Measurements from ENCODE around the gene TSPAN14. TPM values are rescaled to one million over a fixed set of nuclear protein-coding genes. Genes with fewer than 3 reads are reported as not detected.

TSPAN14 gene
- total and polyA plus RNA-seq, 2 of the 13 experiments (the other 11 are each of a cell fraction or from before 2014, with no cell fraction given) = 24.1 to 80.6 TPM

- TF ChIP-seq MXD4 (CRISPR knock-in tag; IDR thresholded peaks at IDR 0.05) = no peak
- no peak for TF ChIP-seq ZFYVE20 (CRISPR knock-in tag; IDR thresholded peaks at IDR 0.05; ENCODE audit: borderline replicate concordance, low read depth)
- TF ChIP-seq ZNF484 (CRISPR knock-in tag; IDR thresholded peaks at IDR 0.05; ENCODE audit: borderline replicate concordance, low read depth) = no peak
- no peak for TF ChIP-seq FLYWCH1 (CRISPR knock-in tag; IDR thresholded peaks at IDR 0.05)
- TF ChIP-seq ZBTB46 (CRISPR knock-in tag; IDR thresholded peaks at IDR 0.05; ENCODE audit: borderline replicate concordance) = no peak
- no peak for TF ChIP-seq PHB2 (IDR thresholded peaks at IDR 0.05; ENCODE audit: partially characterized antibody)
- TF ChIP-seq DBP (CRISPR knock-in tag; IDR thresholded peaks at IDR 0.05; ENCODE audit: not compliant biosample characterization) = no peak
- no peak for TF ChIP-seq BORCS8-MEF2B (CRISPR knock-in tag; IDR thresholded peaks at IDR 0.05)
- TF ChIP-seq ZNF607 (CRISPR knock-in tag; IDR thresholded peaks at IDR 0.05; ENCODE audit: borderline replicate concordance) = no peak
- no peak for TF ChIP-seq PRDM15 (CRISPR knock-in tag; IDR thresholded peaks at IDR 0.05)
- TF ChIP-seq TP53 (CRISPR knock-in tag; conservative IDR thresholded peaks at IDR 0.05) = no peak
- TF ChIP-seq ZNF253 (CRISPR knock-in tag; IDR thresholded peaks at IDR 0.05; ENCODE audit: borderline replicate concordance) = no peak
- peak; percentile 20; the same call in 1 of the 2 replicates for TF ChIP-seq SIN3A (IDR thresholded peaks at IDR 0.05; ENCODE audit: borderline replicate concordance, low read depth, low read length)
- TF ChIP-seq SOX6 (IDR thresholded peaks at IDR 0.05) = no peak
- TF ChIP-seq SOX6 (CRISPR knock-in tag; IDR thresholded peaks at IDR 0.05) = no peak
- peak; percentile 37; the same call in 1 of the 2 replicates for TF ChIP-seq GMEB1 (CRISPR knock-in tag; IDR thresholded peaks at IDR 0.05; ENCODE audit: borderline replicate concordance)
- TF ChIP-seq PREB (CRISPR knock-in tag; IDR thresholded peaks at IDR 0.05) = no peak
- no peak; the same call in 1 of the 2 replicates for TF ChIP-seq TFDP1 (CRISPR knock-in tag; IDR thresholded peaks at IDR 0.05; ENCODE audit: borderline replicate concordance)
- no peak for TF ChIP-seq JUN (CRISPR knock-in tag; IDR thresholded peaks at IDR 0.05)
Measured at GRCh38 chr10:80453842-80454512, at the start of gene TSPAN14 (continued).
